Measurements from ENCODE around the gene LRP4.
A peak's percentile ranks its signal among the peaks of the same experiment; 100 is the strongest.

Gene LRP4

GRCh38 chr11:46845440-46845739 lies 73.0 kb downstream of the LRP4 start:
- Histone ChIP-seq H3F3A (ENCODE audit: insufficient read depth, low read length) (no peaks in the 10 kb centered on the region), H3K9me2 (ENCODE audit: low read depth, low read length) (no peaks in the 10 kb centered on the region), H3K79me2 (ENCODE audit: insufficient read depth, low read length) (peaks cover 51% of the 10 kb centered on the region), H3K4me2 (ENCODE audit: low read length) (peak overlapping the region; percentile 91), H3K27ac (ENCODE audit: low read depth, low read length, poor library complexity, severe bottlenecking) (peak overlapping the region; percentile 64), H2AFZ (ENCODE audit: low read length) (no peak overlapping the region), H3K4me3 (ENCODE audit: low read depth, low read length, poor library complexity, severe bottlenecking) (peak overlapping the region; percentile 83), H4K20me1 (ENCODE audit: insufficient read depth, low read length) (no peaks in the 10 kb centered on the region), H3K9me3 (ENCODE audit: low read length) (no peaks in the 10 kb centered on the region), H3K9ac (ENCODE audit: low read length) (peak overlapping the region; percentile 82), H3K4me1 (ENCODE audit: insufficient read depth, low read length, severe bottlenecking) (peaks cover 32% of the 10 kb centered on the region), H3K27me3 (ENCODE audit: insufficient read depth, low read length) (no peaks in the 10 kb centered on the region), H3K36me3 (ENCODE audit: insufficient read depth, low read length) (peaks cover 12% of the 10 kb centered on the region; the same call in 1 of the 2 replicates)
- TF ChIP-seq CTCF (IDR thresholded peaks at IDR 0.05; ENCODE audit: low read length) = no peak
- no peak for TF ChIP-seq EZH2 (IDR thresholded peaks at IDR 0.05; ENCODE audit: borderline replicate concordance, low read length)

GRCh38 chr11:46840116-46840515 lies 78.2 kb downstream of the LRP4 start:
- Histone ChIP-seq H3K27ac (ENCODE audit: low read depth, low read length, poor library complexity, severe bottlenecking) (no peak overlapping the region), H3K9ac (ENCODE audit: low read length) (no peak overlapping the region), H3K36me3 (ENCODE audit: insufficient read depth, low read length) (peaks cover 32% of the 10 kb centered on the region), H3K4me2 (ENCODE audit: low read length) (no peak overlapping the region), H3K27me3 (ENCODE audit: insufficient read depth, low read length) (no peaks in the 10 kb centered on the region), H3K9me3 (ENCODE audit: low read length) (no peaks in the 10 kb centered on the region), H3K4me3 (ENCODE audit: low read depth, low read length, poor library complexity, severe bottlenecking) (no peak overlapping the region), H3K79me2 (ENCODE audit: insufficient read depth, low read length) (peaks cover 98% of the 10 kb centered on the region), H3K4me1 (ENCODE audit: insufficient read depth, low read length, severe bottlenecking) (peaks cover 26% of the 10 kb centered on the region), H2AFZ (ENCODE audit: low read length) (no peak overlapping the region), H3K9me2 (ENCODE audit: low read depth, low read length) (no peaks in the 10 kb centered on the region), H3F3A (ENCODE audit: insufficient read depth, low read length) (no peaks in the 10 kb centered on the region), H4K20me1 (ENCODE audit: insufficient read depth, low read length) (no peaks in the 10 kb centered on the region)
- TF ChIP-seq CTCF (IDR thresholded peaks at IDR 0.05; ENCODE audit: low read length) (no peak), EZH2 (IDR thresholded peaks at IDR 0.05; ENCODE audit: borderline replicate concordance, low read length) (no peak)

- peaks cover 10% of the 10 kb centered on the region for H3K4me1 ChIP-seq (ENCODE audit: insufficient read depth, low read length, severe bottlenecking)
- H3K27ac ChIP-seq (ENCODE audit: low read depth, low read length, poor library complexity, severe bottlenecking) = no peak overlapping the region
- H3K4me2 ChIP-seq (ENCODE audit: low read length) = no peak overlapping the region
- TF ChIP-seq EZH2 (IDR thresholded peaks at IDR 0.05; ENCODE audit: borderline replicate concordance, low read length) = no peak
- no peak for TF ChIP-seq CTCF (IDR thresholded peaks at IDR 0.05; ENCODE audit: low read length)
- H3K9ac ChIP-seq (ENCODE audit: low read length) = no peak overlapping the region
- H3K79me2 ChIP-seq (ENCODE audit: insufficient read depth, low read length) = peaks cover 96% of the 10 kb centered on the region
- no peaks in the 10 kb centered on the region for H3K9me2 ChIP-seq (ENCODE audit: low read depth, low read length)
- H3K4me3 ChIP-seq (ENCODE audit: low read depth, low read length, poor library complexity, severe bottlenecking) = no peak overlapping the region
- H2AFZ ChIP-seq (ENCODE audit: low read length) = no peak overlapping the region
- no peaks in the 10 kb centered on the region for H4K20me1 ChIP-seq (ENCODE audit: insufficient read depth, low read length)
- no peaks in the 10 kb centered on the region for H3K27me3 ChIP-seq (ENCODE audit: insufficient read depth, low read length)
- no peaks in the 10 kb centered on the region for H3F3A ChIP-seq (ENCODE audit: insufficient read depth, low read length)
- H3K36me3 ChIP-seq (ENCODE audit: insufficient read depth, low read length) = peaks cover 32% of the 10 kb centered on the region
- H3K9me3 ChIP-seq (ENCODE audit: low read length) = no peaks in the 10 kb centered on the region
Observed at GRCh38 chr11:46838501-46838900, 79.8 kb downstream of the LRP4 start.

Data from OCI-LY1 (cell line).